SH-SY5Y (cell line): ENCODE data around the gene CYREN.

ENCODE experiments used
- GATA2 ChIP-seq: IDR thresholded peaks from 2 replicates; pipeline ENCODE4 v1.6.1; 2011; ENCODE audit warnings: mild to moderate bottlenecking, low read depth, low read length
- GATA3 ChIP-seq: IDR thresholded peaks from 2 replicates; pipeline ENCODE4 v1.6.1; 2011; ENCODE audit warnings: low read depth, mild to moderate bottlenecking, low read length, moderate library complexity

DNA sequence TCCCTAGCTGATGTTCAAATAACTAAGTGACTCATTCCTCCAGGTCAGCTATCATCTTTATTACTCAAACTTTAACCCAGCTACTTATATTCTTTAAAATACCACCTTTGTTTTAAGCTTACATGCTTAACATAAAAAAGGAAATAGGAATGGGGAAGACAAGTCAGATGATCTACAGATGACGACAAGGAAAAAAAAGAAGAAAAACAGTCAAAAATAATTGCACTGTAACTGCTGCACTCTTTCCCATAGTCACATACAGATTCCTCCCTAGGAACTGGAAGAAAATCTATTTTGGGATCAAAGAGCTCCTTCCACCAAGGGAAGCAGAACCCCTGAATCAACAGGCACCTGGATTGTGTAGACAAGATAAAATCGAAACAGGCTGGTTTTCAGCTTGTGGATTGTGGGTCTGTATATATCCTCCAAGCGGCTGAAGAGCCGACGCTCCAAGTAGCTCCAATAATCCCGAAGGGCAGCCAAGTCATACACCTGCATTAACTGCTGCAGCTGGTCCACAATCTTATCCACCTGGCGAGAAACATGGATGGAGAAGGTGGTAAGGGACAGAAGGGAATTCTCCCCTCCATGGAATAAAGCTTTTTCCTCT is 38.8 kb upstream of the CYREN start:
- TF ChIP-seq GATA2 (no peak), GATA3 (no peak)
